ENCODE measurements around the gene CYP26C1. TPM values are rescaled to one million over a fixed set of nuclear protein-coding genes. Genes with fewer than 3 reads are reported as not detected.

Gene CYP26C1
- total RNA-seq, 2 donors from 2014 or later, result 0.09 to 1.1 TPM

DNA sequence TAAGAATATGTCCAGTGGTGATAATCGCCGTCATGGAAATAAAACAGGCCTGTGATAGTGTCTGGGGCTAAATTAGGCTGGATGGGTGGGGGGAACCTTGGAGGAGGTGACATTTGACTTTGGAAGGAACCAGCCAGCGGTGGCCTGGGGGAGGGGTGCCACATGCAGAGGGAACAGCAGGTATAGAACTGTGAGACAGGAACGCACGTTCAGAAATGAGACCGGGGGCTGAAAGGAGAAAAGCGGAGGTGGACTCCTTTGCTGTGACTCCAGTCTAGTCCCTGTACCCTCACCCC is 10.5 kb downstream of the CYP26C1 start:
- TF ChIP-seq POLR2AphosphoS5 (IDR thresholded peaks at IDR 0.05), result no peak
- no peak for TF ChIP-seq POLR2A (IDR thresholded peaks at IDR 0.05)
- TF ChIP-seq, protein P1, sequence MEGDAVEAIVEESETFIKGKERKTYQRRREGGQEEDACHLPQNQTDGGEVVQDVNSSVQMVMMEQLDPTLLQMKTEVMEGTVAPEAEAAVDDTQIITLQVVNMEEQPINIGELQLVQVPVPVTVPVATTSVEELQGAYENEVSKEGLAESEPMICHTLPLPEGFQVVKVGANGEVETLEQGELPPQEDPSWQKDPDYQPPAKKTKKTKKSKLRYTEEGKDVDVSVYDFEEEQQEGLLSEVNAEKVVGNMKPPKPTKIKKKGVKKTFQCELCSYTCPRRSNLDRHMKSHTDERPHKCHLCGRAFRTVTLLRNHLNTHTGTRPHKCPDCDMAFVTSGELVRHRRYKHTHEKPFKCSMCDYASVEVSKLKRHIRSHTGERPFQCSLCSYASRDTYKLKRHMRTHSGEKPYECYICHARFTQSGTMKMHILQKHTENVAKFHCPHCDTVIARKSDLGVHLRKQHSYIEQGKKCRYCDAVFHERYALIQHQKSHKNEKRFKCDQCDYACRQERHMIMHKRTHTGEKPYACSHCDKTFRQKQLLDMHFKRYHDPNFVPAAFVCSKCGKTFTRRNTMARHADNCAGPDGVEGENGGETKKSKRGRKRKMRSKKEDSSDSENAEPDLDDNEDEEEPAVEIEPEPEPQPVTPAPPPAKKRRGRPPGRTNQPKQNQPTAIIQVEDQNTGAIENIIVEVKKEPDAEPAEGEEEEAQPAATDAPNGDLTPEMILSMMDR (IDR thresholded peaks at IDR 0.05), result no peak
- WGBS, result 88% methylated on average over 7 of the region's 7 CpGs
- H3K27me3 ChIP-seq (replicated peaks; ENCODE audit: insufficient read depth), result peaks cover 33% of the 10 kb centered on the region
- intact Hi-C loops (cut with DNase I), result no loop called here
- no peaks in the 10 kb centered on the region for H3K36me3 ChIP-seq
- H3K9me3 ChIP-seq, result no peaks in the 10 kb centered on the region
- H3K4me1 ChIP-seq (replicated peaks), result peaks cover 6% of the 10 kb centered on the region
- H3K4me3 ChIP-seq, result no peak overlapping the region
- no peak for DNase-seq (ENCODE audit: low spot score)
- H3K27ac ChIP-seq, result no peak overlapping the region

DNA sequence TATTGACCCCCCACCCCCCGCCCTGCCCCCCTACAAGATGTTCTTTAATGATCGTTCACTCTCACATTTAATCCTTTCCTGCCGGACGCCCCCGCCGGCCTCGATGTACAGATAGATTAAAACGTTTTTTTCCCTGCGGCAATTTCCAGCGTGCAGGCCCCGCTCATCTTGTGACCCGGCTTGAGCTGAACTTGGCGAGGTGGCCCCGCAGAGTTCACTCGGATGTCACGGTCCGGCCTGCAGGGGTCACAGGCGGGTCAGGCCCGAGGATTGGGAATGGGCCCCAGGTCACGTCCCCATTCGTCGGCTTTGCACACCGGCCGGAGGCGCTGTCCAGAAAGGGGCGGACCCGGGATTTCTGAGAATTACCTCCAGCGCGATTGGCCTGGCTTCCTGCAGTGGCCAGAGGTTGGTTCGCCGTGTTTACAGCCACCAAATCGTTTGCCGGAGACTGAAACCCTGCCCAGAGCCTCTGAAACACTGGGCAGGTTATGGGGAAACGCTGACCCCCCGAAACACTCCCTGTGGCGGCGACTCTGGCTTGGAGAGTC is 11.2 kb downstream of the CYP26C1 start:
- intact Hi-C loops (cut with DNase I), result no loop called here
- Histone ChIP-seq H3K27me3 (replicated peaks; ENCODE audit: insufficient read depth) (peaks cover 30% of the 10 kb centered on the region), H3K36me3 (no peaks in the 10 kb centered on the region), H3K4me1 (replicated peaks) (peaks cover 6% of the 10 kb centered on the region), H3K4me3 (peak overlapping the region; percentile 6 to 20), H3K27ac (no peak overlapping the region), H3K9me3 (no peaks in the 10 kb centered on the region)
- DNase-seq (ENCODE audit: low spot score), result no peak
- WGBS, result 8% methylated on average over 37 of the region's 37 CpGs
- no peak for TF ChIP-seq POLR2A (IDR thresholded peaks at IDR 0.05)
- no peak for TF ChIP-seq POLR2AphosphoS5 (IDR thresholded peaks at IDR 0.05)
- TF ChIP-seq, protein P1 (IDR thresholded peaks at IDR 0.05), result no peak

DNA sequence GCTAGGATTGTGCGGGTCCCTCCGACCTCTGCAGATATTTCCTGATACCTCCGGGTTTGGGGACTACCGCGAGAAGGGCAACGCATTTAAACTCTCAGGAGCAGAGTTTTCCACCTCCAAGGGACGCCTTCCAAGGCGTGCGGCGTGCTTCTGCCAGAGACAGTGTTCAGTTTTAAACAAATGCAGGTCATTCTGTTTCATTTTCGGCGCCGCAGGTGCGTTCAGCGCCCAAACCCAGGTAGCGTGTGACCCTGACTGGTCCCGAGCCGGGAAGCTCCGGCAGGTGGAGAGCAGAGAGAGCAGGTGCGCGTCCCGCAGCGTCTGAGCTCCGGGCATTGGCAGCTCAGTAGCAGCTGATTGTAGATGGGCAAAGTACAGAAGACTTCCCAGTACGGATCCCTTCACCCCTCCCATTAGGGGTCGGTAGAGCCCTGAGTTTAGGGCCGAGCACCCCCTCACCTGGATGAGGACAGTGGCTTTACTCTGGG is 11.7 kb downstream of the CYP26C1 start:
- intact Hi-C loops (cut with DNase I), result no loop called here
- no peaks in the 10 kb centered on the region for H3K9me3 ChIP-seq
- no peak for DNase-seq (ENCODE audit: low spot score)
- H3K4me3 ChIP-seq, result peak overlapping the region; percentile 6 to 20
- 1% methylated on average over 27 of the region's 27 CpGs for WGBS
- H3K27ac ChIP-seq, result no peak overlapping the region
- H3K4me1 ChIP-seq (replicated peaks), result peaks cover 6% of the 10 kb centered on the region
- H3K36me3 ChIP-seq, result no peaks in the 10 kb centered on the region
- H3K27me3 ChIP-seq (replicated peaks; ENCODE audit: insufficient read depth), result peaks cover 28% of the 10 kb centered on the region
- no peak for TF ChIP-seq POLR2A (IDR thresholded peaks at IDR 0.05)

DNA sequence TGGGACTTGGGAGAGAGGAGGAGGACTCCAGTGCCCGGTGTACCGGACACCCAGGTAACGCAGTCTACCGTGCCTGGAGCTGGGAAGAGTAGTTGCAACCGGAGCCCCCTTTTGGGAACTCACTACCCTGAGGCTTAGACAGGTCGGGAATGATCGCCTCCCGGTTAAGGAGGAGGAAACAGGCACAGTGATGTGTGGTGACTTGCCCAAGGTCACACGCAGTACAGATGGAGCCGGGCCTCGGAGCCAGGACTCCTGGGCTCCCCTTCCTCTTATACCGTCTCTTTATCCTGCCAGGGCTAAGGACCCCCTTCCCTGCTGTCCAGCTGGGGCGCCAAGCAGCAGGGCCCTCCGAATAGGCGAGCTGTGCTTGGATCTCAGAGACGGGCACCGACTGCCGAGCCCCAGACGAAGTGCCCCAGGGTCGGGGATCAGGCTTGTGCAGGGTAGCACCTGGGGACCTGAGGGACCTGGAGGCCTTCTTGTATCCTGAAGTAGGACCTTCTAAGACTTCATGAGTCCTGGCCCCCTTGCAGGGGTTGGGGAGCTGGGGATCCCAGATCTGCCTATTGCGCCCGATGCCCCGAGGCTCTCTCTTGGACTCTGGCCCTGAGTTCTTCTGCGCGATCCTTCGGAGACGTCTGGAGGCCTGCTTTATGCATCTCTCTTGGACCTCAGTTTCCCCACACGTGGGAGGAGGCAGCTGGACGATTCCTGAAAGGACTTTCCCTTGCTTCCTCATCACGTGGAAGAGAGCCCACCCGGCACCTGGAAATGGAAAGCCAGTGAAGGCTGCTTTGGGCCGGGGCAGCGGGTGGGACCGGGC is 12.3 kb downstream of the CYP26C1 start:
- DNase-seq (ENCODE audit: low spot score), result no peak
- Histone ChIP-seq H3K4me1 (replicated peaks) (peaks cover 6% of the 10 kb centered on the region), H3K4me3 (peak overlapping the region; percentile 14 to 30), H3K36me3 (no peaks in the 10 kb centered on the region), H3K9me3 (no peaks in the 10 kb centered on the region), H3K27ac (no peak overlapping the region), H3K27me3 (replicated peaks; ENCODE audit: insufficient read depth) (peaks cover 25% of the 10 kb centered on the region)
- 4% methylated on average over 29 of the region's 34 CpGs for WGBS
- TF ChIP-seq POLR2A (IDR thresholded peaks at IDR 0.05) (no peak), POLR2AphosphoS5 (IDR thresholded peaks at IDR 0.05) (no peak)
- TF ChIP-seq, protein P1 (IDR thresholded peaks at IDR 0.05), result no peak
- intact Hi-C loops (cut with DNase I), result no loop called here

DNA sequence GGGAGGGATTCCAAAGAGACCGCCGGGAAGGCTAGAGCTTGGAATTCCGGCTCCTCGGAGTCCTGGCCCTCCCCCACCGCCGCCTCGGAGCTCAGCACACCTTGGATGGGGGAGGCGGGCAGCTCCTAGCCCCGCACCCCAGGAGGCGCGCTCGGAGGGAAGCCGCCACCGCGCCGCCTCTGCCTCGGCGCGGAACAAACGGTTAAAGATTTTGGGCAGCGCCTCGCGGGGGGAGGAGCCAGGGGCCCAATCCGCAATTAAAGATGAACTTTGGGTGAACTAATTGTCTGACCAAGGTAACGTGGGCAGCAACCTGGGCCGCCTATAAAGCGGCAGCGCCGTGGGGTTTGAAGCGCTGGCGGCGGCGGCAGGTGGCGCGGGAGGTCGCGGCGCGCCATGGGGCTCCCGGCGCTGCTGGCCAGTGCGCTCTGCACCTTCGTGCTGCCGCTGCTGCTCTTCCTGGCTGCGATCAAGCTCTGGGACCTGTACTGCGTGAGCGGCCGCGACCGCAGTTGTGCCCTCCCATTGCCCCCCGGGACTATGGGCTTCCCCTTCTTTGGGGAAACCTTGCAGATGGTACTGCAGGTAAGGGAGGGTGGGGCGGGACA is 13.0 kb downstream of the CYP26C1 start, which contains the start of gene CYP26A1:
TSS of gene CYP26A1 (plus strand) at position 355 of the 608 bp plus-strand sequence. CDS start at position 397, 42 bp downstream.
- WGBS, result 1% methylated on average over 52 of the region's 52 CpGs
- no peaks in the 10 kb centered on the region for H3K36me3 ChIP-seq
- peak within 1 kb of the TSS; percentile 14 to 30 for H3K4me3 ChIP-seq
- H3K27ac ChIP-seq, result no peak within 1 kb of the TSS
- peaks cover 24% of the 10 kb centered on the region for H3K27me3 ChIP-seq (replicated peaks; ENCODE audit: insufficient read depth)
- H3K9me3 ChIP-seq, result no peaks in the 10 kb centered on the region
- intact Hi-C loops (cut with DNase I), result no loop called here
- DNase-seq (ENCODE audit: low spot score), result no peak
- TF ChIP-seq POLR2AphosphoS5 (IDR thresholded peaks at IDR 0.05) (no peak), POLR2A (IDR thresholded peaks at IDR 0.05) (no peak)
- TF ChIP-seq, protein P1 (IDR thresholded peaks at IDR 0.05), result no peak
- H3K4me1 ChIP-seq (replicated peaks), result peaks cover 6% of the 10 kb centered on the region
